GM23248 (cell line): ENCODE data around the gene MORC1.

Experiments used
- EZH2 ChIP-seq: fragments of 200-600 bp; sonication (generic); IDR thresholded peaks from 2 replicates; pipeline ENCODE4 v1.6.1; 2018; ENCODE audit warnings: antibody characterized with exemption, mild to moderate bottlenecking; ENCODE audit not compliant: insufficient read depth, poor library complexity, severe bottlenecking
- EZH2phosphoT487 ChIP-seq: fragments of 200-600 bp; sonication (generic); IDR thresholded peaks from 2 replicates; pipeline ENCODE4 v1.6.1; 2018; ENCODE audit warnings: antibody characterized with exemption, moderate library complexity, mild to moderate bottlenecking, low read depth; ENCODE audit not compliant: insufficient read depth

GRCh38 chr3:109152320-109152719, 34.4 kb upstream of the MORC1 start:
- TF ChIP-seq EZH2phosphoT487 (no peak), EZH2 (no peak)
